OCI-LY7 (cell line): ENCODE measurements around the gene SMOC1. TPM values are rescaled to one million over a fixed set of nuclear protein-coding genes. Genes with fewer than 3 reads are reported as not detected.

Experiments used
- BruUV-seq: library from RNA; stranded (reverse); fragments of 400-500 nt; replicated peaks from 2 replicates; lab custom pipeline; 2021; lab: Mats Ljungman, UMichigan
- CTCF ChIA-PET: fragments of 300-600 bp; sonication (Branson Sonifier 250); formaldehyde crosslinking; loops from one replicate; lab custom pipeline; 2022; ENCODE audit warnings: antibody characterized with exemption; ENCODE audit not compliant: unreplicated experiment; lab: Charles Lee
- POLR2A ChIA-PET: fragments of 300-600 bp; sonication (Branson Sonifier 250); formaldehyde crosslinking; loops from one replicate; lab custom pipeline; 2022; ENCODE audit warnings: antibody characterized with exemption; lab: Charles Lee
- DNase-seq: peaks from one replicate; pipeline ENCODE4 v3.0.0-alpha.2; 2015; ENCODE audit warnings: low spot score
- H2AFZ ChIP-seq: fragments of 200-600 bp; sonication (generic), shearing (Covaris generic); 2 replicates; pipeline ENCODE4 v1.6.1; 2014; ENCODE audit warnings: mild to moderate bottlenecking, antibody characterized with exemption, low read length, moderate library complexity
- H3K27ac ChIP-seq: fragments of 200-600 bp; sonication (generic); 2 replicates; pipeline ENCODE4 v1.5.1; 2014; ENCODE audit warnings: mixed run types, low read depth, mild to moderate bottlenecking, moderate library complexity, low read length, inconsistent platforms; ENCODE audit not compliant: poor library complexity, severe bottlenecking
- H3K36me3 ChIP-seq: fragments of 200-600 bp; sonication (generic); 2 replicates; pipeline ENCODE4 v1.6.1; 2014; ENCODE audit warnings: mild to moderate bottlenecking, antibody characterized with exemption, low read length, moderate library complexity, mixed read lengths; ENCODE audit not compliant: insufficient read depth
- H3K4me1 ChIP-seq: fragments of 200-600 bp; sonication (generic); 2 replicates; pipeline ENCODE4 v1.5.1; 2014; ENCODE audit warnings: mild to moderate bottlenecking, low read length; ENCODE audit not compliant: insufficient read depth, poor library complexity, severe bottlenecking
- H3K4me2 ChIP-seq: fragments of 200-600 bp; sonication (generic); 2 replicates; pipeline ENCODE4 v1.6.1; 2014; ENCODE audit warnings: mild to moderate bottlenecking, low read length
- H3K4me3 ChIP-seq: fragments of 200-600 bp; sonication (generic); 2 replicates; pipeline ENCODE4 v1.5.1; 2014; ENCODE audit warnings: mild to moderate bottlenecking, low read depth, low read length; ENCODE audit not compliant: poor library complexity, severe bottlenecking
- H3K79me2 ChIP-seq: fragments of 200-600 bp; sonication (generic); 2 replicates; pipeline ENCODE4 v1.6.1; 2016; ENCODE audit warnings: low read depth, mild to moderate bottlenecking, low read length, moderate library complexity, mixed read lengths; ENCODE audit not compliant: insufficient read depth
- H3K9me2 ChIP-seq: fragments of 200-600 bp; sonication (generic); 2 replicates; pipeline ENCODE4 v1.6.1; 2016; ENCODE audit warnings: mild to moderate bottlenecking, low read length, mixed read lengths; ENCODE audit not compliant: insufficient read depth
- H3K9me3 ChIP-seq: fragments of 200-600 bp; sonication (generic); 2 replicates; pipeline ENCODE4 v1.6.1; 2014; ENCODE audit warnings: mild to moderate bottlenecking, mixed run types, low read length, mixed read lengths
- H4K20me1 ChIP-seq: fragments of 200-600 bp; sonication (generic); 2 replicates; pipeline ENCODE4 v1.6.1; 2014; ENCODE audit warnings: mild to moderate bottlenecking, antibody characterized with exemption, low read length, moderate library complexity, mixed read lengths; ENCODE audit not compliant: insufficient read depth
- EZH2phosphoT487 ChIP-seq: fragments of 200-600 bp; sonication (generic); IDR thresholded peaks from 2 replicates; pipeline ENCODE4 v1.6.1; 2018; ENCODE audit warnings: low read depth, borderline replicate concordance, mild to moderate bottlenecking, mixed run types, antibody characterized with exemption, low read length, moderate library complexity, mixed read lengths
- intact Hi-C: fragments of 100-400 bp; cut with micrococcal nuclease; formaldehyde crosslinking; loops from one replicate; pipeline ENCODE4 v1.10.0; 2022; ENCODE audit not compliant: unreplicated experiment
- total RNA-seq, 2 experiments: library from RNA; depleted of rRNA in 1 of 2; stranded (reverse); fragments of >200 nt in 1 of 2; shearing (Covaris generic) in 1 of 2; gene quantifications; 2 replicates each; pipeline ENCODE4 v1.2.3, GENCODE V29; 2014 to 2022
- TF ChIP-seq, protein P1 (sequence below): fragments of 200-600 bp; sonication (generic); conservative IDR thresholded peaks from 2 replicates; pipeline ENCODE4 v1.5.1; 2014; ENCODE audit warnings: mild to moderate bottlenecking, antibody characterized with exemption, low read length, moderate library complexity, mixed read lengths

The SMOC1 gene
- total RNA-seq, 2 experiments from 2014 or later: not detected

DNA sequence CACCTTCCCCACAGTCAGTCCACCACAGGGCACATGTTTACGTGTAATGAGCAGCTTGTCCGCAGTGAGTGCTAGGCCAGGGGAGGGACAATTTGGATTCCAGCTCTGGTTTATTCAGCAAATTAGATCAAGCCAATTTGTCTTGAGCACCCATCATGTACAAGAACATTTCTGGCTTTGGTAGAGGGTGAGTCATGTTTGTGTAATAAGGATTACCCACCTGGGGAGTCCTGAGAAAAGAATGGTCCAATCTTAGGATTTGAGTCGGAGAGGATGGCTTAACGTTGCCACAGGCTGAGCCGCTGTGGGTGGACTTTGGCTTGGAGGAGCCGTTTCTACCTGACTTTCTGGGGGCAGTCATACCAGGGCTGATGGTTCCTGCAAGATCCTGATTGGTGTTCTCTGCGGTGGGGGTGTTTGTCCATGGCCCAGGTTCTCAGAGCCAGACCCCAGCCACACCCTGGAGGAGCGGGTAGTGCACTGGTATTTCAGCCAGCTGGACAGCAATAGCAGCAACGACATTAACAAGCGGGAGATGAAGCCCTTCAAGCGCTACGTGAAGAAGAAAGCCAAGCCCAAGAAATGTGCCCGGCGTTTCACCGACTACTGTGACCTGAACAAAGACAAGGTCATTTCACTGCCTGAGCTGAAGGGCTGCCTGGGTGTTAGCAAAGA lies 143.7 kb downstream of the SMOC1 start:
- TF ChIP-seq, protein P1, sequence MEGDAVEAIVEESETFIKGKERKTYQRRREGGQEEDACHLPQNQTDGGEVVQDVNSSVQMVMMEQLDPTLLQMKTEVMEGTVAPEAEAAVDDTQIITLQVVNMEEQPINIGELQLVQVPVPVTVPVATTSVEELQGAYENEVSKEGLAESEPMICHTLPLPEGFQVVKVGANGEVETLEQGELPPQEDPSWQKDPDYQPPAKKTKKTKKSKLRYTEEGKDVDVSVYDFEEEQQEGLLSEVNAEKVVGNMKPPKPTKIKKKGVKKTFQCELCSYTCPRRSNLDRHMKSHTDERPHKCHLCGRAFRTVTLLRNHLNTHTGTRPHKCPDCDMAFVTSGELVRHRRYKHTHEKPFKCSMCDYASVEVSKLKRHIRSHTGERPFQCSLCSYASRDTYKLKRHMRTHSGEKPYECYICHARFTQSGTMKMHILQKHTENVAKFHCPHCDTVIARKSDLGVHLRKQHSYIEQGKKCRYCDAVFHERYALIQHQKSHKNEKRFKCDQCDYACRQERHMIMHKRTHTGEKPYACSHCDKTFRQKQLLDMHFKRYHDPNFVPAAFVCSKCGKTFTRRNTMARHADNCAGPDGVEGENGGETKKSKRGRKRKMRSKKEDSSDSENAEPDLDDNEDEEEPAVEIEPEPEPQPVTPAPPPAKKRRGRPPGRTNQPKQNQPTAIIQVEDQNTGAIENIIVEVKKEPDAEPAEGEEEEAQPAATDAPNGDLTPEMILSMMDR: no peak
- no peak for TF ChIP-seq EZH2phosphoT487
- no peak overlapping the region for H3K4me2 ChIP-seq
- H3K9me2 ChIP-seq: no peaks in the 10 kb centered on the region
- H3K9me3 ChIP-seq: no peaks in the 10 kb centered on the region
- CTCF ChIA-PET: no interaction called here
- intact Hi-C loops: no loop called here
- H3K4me1 ChIP-seq: no peaks in the 10 kb centered on the region
- H3K36me3 ChIP-seq: no peaks in the 10 kb centered on the region
- POLR2A ChIA-PET: no interaction called here
- no TSS peak for BruUV-seq
- H3K4me3 ChIP-seq: no peak overlapping the region
- H4K20me1 ChIP-seq: no peaks in the 10 kb centered on the region
- H2AFZ ChIP-seq: no peak overlapping the region
- H3K27ac ChIP-seq: no peak overlapping the region
- no peak for DNase-seq
- H3K79me2 ChIP-seq: no peaks in the 10 kb centered on the region

DNA sequence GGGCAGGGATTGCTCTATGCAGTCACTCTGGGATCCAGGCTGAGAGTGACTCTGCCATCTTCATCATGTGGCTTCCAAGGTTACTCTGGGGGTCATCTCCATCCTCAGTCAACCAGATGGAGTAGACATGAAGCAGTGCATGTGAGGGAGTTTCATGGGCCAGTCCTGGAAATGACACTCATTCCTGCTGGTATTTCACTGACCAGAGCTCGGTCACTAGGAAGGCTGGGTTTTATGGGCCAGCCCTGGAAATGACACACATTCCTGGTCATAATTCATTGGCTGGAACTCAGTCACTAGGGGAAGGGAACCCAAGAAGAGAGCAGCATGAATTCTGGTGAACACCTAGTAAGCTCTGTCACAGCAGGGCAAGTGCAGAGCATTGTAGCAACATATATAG lies 144.7 kb downstream of the SMOC1 start:
- Histone ChIP-seq H3K36me3 (no peaks in the 10 kb centered on the region), H3K27ac (no peak overlapping the region), H3K4me2 (no peak overlapping the region), H3K9me3 (no peaks in the 10 kb centered on the region), H3K4me3 (no peak overlapping the region), H3K9me2 (no peaks in the 10 kb centered on the region), H2AFZ (no peak overlapping the region), H3K79me2 (no peaks in the 10 kb centered on the region), H4K20me1 (no peaks in the 10 kb centered on the region), H3K4me1 (no peaks in the 10 kb centered on the region)
- ChIA-PET CTCF (interaction anchor here (0.6 kb wide), 1 partner anchor 604 kb away, joined by 3 read pairs; no protein-coding TSS in a partner anchor), POLR2A (no interaction called here)
- BruUV-seq: no TSS peak
- TF ChIP-seq EZH2phosphoT487: no peak
- TF ChIP-seq, protein P1: no peak
- DNase-seq: no peak
- intact Hi-C loops: no loop called here

DNA sequence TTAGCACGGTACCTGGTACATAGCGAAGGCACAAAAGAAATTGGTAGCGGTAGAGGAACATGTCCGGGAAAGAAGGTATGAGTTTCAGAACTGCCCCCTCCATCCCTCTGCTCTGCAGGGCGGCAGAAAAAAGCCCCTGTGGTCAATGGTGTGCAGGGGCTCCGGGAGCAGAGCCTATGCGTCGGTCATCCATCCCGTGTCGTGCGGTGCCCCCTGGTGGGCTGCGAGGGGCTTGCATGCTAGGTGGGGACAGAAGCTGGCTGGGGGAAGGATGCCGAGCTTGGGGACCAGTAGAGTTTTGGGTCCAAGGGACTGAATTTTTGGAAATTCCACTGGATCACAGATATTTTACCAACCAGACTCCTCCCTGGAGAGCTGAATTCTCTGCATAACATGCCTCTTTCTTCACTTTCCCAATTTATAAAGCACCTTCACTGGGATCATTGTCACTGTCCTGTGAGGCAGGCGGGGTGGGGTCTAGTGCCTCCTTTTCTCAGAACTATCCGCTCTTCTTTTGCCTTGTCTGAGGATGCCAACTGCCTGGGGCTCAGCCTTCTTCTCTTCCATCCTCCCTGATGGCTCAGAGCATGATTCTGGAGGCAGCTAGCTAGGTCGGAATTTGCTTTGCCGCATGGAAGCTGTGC lies 148.7 kb downstream of the SMOC1 start:
- Histone ChIP-seq H3K9me2 (no peaks in the 10 kb centered on the region), H3K9me3 (no peaks in the 10 kb centered on the region), H2AFZ (no peak overlapping the region), H3K36me3 (no peaks in the 10 kb centered on the region), H3K79me2 (no peaks in the 10 kb centered on the region), H4K20me1 (no peaks in the 10 kb centered on the region), H3K4me2 (no peak overlapping the region), H3K4me1 (no peaks in the 10 kb centered on the region), H3K4me3 (no peak overlapping the region), H3K27ac (no peak overlapping the region)
- TF ChIP-seq, protein P1: peak; percentile 89
- no peak for TF ChIP-seq EZH2phosphoT487
- intact Hi-C loops: loop anchor here (1.0 to 5.0 kb wide), 2 partner anchors 210 to 296 kb away; no protein-coding TSS in a partner anchor
- CTCF ChIA-PET: interaction anchor here (0.9 kb wide), 1 partner anchor 209 kb away, joined by 5 read pairs; no protein-coding TSS in a partner anchor
- no TSS peak for BruUV-seq
- peak; percentile 54 for DNase-seq
- POLR2A ChIA-PET: no interaction called here
